Stimulated activated CD4-positive, alpha-beta T cell treated with anti-CD3 and anti-CD28 coated beads, TNF-alpha, amount 100 ng/mL, for 48 hours (primary cell): Measurements from ENCODE around the gene AR.

Source experiments
- DNase-seq, 3 donors: peaks; one replicate each; pipeline ENCODE4 v3.0.0-alpha.2; 2020; ENCODE audit warnings: low read depth in 3 of 3

AR gene

GRCh38 chrX:67724359-67725110, 180.7 kb downstream of the AR start:
- no peak for DNase-seq

DNA sequence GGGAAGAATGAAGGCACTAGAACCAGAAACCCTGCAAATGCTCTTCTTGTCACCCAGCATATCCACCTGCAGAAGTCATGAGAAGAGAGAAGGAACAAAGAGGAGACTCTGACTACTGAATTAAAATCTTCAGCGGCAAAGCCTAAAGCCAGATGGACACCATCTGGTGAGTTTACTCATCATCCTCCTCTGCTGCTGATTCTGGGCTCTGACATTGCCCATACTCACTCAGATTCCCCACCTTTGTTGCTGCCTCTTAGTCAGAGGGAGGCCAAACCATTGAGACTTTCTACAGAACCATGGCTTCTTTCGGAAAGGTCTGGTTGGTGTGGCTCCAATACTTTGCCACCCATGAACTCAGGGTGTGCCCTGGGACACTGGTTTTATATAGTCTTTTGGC, 181.7 kb downstream of the AR start:
- DNase-seq = no peak

- no peak for DNase-seq
Observed at GRCh38 chrX:67726018-67726417, 182.2 kb downstream of the AR start.

GRCh38 chrX:67727576-67727975, 183.8 kb downstream of the AR start:
- no peak for DNase-seq

GRCh38 chrX:67730296-67730695, 186.5 kb downstream of the AR start:
- DNase-seq = no peak

DNA sequence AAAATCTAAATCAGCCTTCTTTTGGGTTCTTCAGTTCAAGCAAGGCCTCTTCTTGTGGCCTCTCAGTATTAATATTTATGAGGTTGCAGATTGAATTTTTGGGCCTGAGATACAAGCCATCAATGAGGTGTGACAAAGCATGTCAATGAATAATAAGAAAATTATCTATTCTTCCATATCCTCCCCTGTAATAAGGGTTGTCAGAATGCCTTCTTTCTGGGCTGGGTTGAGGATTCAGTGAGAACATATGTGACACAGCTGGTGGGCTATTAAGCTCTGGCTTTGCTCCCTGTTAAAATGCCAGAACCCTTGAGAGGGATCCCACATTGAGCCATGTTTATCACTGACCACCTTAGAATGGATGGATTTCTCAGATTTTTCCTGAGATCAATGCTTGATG, 187.2 kb downstream of the AR start:
- DNase-seq = no peak

- no peak for DNase-seq
Observed at GRCh38 chrX:67732864-67733263, 189.0 kb downstream of the AR start.

DNA sequence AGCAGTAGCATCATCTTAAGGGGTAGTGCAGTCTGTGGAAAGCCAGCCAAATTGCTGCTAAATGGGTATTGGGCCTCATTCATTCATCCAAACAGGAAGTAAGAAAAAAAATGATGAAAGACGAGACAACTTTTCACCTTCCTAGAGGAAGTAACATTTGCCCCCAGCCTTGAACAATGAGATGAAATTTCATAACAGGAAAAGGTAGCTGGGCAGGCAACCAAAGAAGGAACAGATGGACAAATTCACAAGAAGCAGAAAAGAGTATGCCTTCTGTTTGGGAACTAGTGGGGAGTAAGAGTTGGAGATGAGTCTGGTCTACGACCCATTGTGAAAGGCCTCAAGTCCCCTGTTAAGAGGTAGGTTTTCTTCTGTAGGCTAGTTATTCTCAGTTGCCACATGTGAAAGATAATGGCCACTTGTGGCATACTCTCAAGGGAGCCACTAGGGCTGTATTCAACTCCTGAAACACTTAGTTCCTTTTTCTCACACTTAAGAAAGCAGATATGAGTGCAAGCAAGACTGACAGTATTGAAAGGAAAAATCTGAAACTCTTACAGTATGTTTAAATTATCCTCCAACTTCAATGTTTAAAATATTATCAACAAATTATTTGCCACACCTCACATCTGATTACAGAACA, 190.4 kb downstream of the AR start:
- DNase-seq = no peak

GRCh38 chrX:67749536-67749935, 205.7 kb downstream of the AR start:
- DNase-seq = no peak

DNA sequence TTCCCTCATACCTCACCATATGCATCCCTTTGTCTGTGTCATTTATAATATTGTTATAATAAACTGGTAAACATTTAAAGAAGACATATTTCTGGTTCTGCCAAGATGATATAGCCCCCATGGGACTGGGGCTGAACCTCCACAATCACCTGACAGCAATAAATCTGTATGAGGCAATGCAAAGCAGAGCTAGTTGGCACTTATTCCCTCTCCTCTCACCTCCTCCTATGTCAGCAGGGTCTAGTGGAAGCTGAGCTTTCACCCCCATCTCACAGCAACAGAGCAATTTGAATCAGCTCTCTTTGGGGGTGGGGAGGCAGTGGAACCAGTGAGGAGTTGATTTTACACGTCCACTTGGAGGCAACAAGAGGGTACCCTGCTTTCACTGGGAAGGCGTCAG, 206.9 kb downstream of the AR start:
- no peak for DNase-seq

DNA sequence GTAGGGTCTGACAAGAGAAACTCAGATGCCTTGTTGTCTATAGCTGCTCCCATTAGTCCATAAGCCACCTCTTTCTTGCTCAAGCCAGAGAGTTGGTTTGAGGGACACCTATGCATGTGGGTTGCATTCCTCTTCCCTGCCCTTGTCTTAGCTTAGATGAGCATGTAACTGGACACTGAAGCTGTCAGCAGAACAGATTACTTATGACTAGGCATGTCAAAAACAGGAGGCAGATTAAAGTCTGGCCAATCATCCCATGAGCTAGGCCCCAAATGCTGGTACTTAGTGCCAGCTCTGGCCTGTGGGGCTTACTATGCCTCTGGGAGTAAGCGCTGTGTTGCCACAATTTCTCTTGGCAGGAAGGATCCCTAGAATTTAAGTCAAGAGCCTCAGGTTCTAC, 215.2 kb downstream of the AR start:
- no peak for DNase-seq

GRCh38 chrX:67777148-67777547, 233.3 kb downstream of the AR start:
- DNase-seq = no peak

GRCh38 chrX:67779099-67779498, 235.3 kb downstream of the AR start:
- DNase-seq = no peak
